HG02870 (cell line): ENCODE results near the gene CA12.

Source experiments
- ATAC-seq: cut with Tn5 transposase; IDR thresholded peaks from one replicate; pipeline ENCODE4 v1.9.1; 2021; ENCODE audit warnings: mild to moderate bottlenecking, moderate library complexity; ENCODE audit not compliant: unreplicated experiment

Gene CA12

GRCh38 chr15:63312286-63312685, 69.4 kb downstream of the CA12 start:
- ATAC-seq: no peak

DNA sequence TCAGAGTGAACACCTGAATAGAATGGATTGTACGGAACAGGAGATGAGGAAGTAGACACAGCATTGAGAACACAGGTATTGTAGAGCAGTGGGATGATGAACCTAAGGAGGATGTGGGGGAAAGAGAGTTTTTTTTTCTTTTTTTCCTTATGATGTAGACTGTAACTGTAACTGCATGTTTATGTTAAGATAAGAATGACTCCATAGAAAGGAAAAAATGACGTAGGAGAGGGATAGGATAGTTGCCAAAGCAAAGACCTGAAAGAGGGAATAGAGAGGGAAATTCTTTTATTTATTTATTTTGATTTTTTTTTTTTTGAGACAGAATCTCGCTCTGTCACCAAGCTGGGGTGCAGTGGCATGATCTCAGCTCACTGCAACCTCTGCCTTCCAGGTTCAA, 71.0 kb downstream of the CA12 start:
- ATAC-seq: no peak

GRCh38 chr15:63308947-63309346, 72.7 kb downstream of the CA12 start:
- no peak for ATAC-seq

- ATAC-seq: no peak
These were observed 73.2 kb downstream of the CA12 start for GRCh38 chr15:63308491-63308890.

DNA sequence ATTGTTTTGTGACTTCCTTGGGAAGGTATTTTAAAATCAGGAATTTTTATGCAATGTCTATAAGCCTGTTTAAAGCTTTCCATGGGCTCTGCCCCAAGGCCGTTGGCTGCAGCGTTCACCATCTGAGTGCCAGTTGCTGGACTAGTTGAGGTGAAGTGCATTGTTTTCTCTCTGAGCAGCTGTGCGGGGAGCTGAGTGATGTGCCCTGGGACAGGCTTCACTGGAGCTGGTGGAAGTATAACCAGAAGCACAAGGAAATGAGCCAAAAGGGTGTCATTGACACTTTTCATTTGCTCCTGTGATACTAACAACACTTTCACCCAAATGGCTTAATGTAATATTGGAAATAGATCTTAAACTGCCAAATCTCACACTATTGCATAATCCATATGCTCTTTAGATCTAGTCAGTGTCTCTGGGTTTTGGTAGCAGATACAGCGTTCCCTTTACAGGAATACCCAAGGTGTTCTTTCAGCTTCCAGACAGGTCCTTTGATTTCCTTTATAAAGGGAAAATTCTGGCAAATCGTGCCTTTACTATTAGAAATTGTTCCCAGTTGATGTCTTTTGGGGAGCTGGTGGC, 75.1 kb downstream of the CA12 start:
- no peak for ATAC-seq

- no peak for ATAC-seq
These were observed 76.4 kb downstream of the CA12 start for GRCh38 chr15:63305260-63305659.

DNA sequence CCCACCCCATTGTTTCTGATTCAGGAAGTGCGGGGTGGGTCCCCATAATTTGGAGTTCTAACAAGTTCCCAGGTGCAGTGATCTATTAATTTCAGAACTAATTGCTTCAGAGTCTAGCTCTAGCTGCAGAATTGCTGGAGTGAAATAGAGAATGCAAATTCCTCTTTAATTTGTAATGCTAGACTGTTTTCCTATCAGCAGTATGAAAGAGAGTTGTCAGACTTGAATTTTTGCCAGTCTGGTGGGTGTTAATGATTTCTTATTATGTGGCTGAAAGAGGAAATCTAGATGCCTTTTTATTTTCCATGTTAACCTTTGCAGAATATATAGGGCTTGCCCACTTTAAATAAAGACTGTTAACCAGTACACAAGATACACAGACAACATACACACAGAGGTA, 80.6 kb downstream of the CA12 start:
- ATAC-seq: no peak

GRCh38 chr15:63299943-63300575, 81.6 kb downstream of the CA12 start:
- ATAC-seq: no peak

DNA sequence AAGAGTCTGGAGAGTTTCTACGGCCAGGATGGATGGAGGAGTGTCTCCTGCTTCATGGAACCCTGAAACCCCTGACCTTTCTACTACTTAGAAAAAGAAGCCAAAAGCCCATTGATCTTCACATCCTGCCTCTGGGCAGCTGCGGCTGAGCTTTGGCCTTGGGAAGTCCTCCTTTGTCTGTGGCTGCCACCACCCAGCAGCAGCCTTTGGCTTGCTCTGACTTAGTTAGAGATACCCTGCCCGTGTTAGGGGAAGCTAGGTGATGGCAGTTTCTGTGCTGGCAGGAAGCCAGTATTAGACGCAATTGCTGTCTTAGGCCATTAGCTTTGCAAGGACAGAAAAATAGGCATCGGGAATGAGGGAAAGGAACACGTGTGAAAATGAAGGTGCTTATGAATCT, 85.5 kb downstream of the CA12 start:
- no peak for ATAC-seq

GRCh38 chr15:63295341-63295740, 86.3 kb downstream of the CA12 start:
- ATAC-seq: no peak

GRCh38 chr15:63294359-63294758, 87.3 kb downstream of the CA12 start:
- no peak for ATAC-seq

DNA sequence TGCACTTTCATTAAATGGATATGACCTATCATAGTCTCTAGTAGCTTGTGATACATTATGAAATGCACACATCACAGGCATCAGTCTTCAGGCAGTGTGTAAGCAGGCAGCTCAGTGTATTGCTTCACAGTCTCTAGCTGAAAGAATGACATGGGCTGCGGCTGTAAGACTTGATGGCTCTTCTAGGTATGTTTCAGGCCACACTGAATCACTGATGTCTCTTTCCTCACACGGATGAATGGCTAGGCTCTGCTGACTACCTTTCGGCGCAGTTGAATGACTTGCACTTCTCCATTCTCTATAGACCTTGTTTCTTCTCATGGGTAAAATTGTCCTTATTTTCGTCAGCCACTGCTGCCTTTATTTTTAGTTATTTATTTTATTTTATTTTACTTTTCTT, 88.9 kb downstream of the CA12 start:
- peak; percentile 57 for ATAC-seq

DNA sequence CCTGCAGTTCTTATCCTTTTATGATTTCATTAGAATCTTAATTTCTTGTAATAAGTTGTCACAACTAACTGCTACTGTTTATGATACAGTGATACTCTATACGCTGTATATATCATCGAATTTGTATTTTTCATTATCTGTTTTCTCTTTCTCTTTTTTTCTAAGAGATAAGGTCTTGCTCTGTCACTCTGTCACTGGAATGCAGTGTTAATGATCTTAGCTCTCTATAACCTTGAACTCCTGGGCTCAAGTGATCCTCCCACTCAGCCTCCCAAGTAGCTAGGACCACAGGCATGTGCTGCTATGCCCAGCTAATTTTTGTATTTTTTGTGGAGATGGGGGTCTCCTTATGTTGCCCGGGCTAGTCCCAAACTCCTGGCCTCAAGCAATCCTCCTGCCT, 89.4 kb downstream of the CA12 start:
- ATAC-seq: no peak

DNA sequence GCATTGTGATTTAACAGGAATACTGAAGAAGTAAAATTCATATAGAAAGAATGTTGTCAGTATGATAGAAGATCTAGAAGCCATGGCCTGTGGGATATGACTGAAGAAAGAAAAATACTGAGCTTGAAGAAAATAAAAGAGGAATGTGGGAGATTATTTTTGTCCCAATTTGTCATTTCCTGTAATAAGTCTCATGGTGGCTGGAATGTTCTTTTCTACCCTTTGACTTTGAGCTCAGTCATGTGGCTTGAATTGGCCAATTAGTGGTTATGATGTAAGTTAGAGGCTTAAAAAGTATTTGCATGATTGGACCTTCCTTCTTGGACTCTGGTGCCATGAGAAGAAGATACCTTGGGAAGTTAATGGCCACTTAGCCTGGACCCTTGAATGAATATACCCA, 90.1 kb downstream of the CA12 start:
- ATAC-seq: no peak

GRCh38 chr15:63288778-63289378, 92.8 kb downstream of the CA12 start:
- no peak for ATAC-seq

DNA sequence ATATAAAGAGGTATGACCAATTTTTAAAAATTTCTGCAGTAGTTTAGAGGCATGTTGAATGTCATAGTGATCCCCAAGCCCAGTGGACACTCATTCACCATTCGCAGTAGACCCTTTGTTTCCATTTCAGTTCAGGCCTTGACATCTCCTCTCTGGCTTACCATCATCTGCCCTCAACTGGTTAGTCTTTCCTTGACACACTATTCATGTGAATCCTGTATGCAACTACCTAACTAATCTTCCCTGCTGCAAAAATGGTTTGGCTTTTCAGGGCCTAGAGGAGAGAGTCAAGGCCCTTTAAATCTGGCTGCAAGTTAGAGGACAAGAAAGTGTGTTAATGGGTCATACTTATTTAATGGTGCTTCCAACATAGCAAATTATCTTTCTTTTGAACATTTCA, 93.3 kb downstream of the CA12 start:
- ATAC-seq: no peak

- no peak for ATAC-seq
These were observed 94.5 kb downstream of the CA12 start for GRCh38 chr15:63287109-63287508.

- ATAC-seq: no peak
These were observed 97.3 kb downstream of the CA12 start for GRCh38 chr15:63284335-63284734.

DNA sequence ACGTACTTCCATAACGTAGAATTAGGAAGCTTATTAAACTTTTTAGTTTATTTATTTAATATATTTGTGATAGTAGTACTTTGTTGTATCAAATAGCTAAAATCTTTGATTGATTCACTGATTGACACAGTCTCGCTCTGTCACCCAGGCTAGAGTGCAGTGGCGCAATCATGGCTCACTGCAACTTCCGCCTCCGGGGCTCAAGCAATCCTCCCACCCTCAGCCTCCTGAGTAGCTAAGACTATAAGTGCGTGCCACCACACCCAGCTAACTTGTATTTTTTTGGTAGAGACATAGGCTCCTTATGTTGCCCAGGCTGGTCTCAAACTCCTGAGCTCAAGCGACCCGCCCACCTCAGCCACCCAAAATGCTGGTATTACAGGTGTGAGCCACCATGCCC, 98.5 kb downstream of the CA12 start:
- no peak for ATAC-seq

GRCh38 chr15:63277893-63278456, 103.7 kb downstream of the CA12 start:
- ATAC-seq: peak; percentile 8

DNA sequence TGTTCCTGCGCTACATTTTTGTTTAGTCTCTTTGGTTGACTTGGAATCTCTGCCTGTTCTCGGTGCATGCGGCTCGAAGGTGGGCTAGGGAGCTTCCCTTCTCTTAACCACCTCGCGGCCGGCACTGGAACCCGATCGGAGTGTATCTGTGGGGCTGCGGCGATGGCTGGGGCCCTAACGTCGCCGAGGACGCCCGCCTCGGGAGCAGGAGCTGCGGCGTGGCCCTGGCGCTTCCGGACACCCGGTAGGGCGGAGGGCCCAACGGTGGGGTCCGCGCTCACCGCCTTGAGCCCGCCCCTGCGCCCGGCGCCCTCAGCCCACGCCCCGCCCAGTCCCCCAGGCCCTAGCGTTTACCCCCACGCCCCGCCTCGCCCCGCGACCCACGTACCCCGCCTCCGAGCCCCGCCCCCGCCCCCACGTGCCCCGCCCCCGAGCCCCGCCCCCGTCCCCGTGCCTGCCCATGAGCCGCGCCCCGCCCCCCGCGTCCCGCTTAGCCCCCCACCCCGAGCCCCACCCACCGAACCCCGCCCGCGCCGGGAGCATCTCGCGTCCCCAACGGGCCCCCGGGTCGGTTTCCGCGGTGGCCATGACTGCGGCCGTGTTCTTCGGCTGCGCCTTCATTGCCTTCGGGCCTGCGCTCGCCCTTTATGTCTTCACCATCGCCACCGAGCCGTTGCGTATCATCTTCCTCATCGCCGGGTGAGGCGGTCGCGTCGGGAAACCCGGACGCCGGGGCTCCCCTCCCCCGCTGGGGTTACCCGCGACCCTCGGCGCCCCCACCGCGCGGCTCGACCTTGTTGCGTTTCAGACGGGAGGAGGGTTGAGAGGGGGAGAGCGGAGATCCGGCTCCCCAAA, 104.4 kb downstream of the CA12 start, which contains the start of gene APH1B:
Gene APH1B (plus strand): TSS at position 568 of the 855 bp plus-strand sequence. CDS start 19 bp downstream, at position 587.
- peak; percentile 69 for ATAC-seq
